Ovary (tissue), 9 donors: Measurements from ENCODE around the gene AUTS2. TPM values are rescaled to one million over a fixed set of nuclear protein-coding genes. Genes with fewer than 3 reads are reported as not detected.
A peak's percentile ranks its signal among the peaks of the same experiment; 100 is the strongest.

Experiments used
- DNase-seq, 5 donors: peaks; one replicate each; pipeline ENCODE4 v3.0.0-alpha.2; 2019 to 2020
- H3K27ac ChIP-seq, 2 donors: fragments of 200-600 bp; one replicate each; pipeline versions ENCODE4 v1.5.1 to v1.8.0; 2019 to 2022
- H3K27me3 ChIP-seq: fragments of 200-600 bp; one replicate; pipeline ENCODE4 v1.8.0; 2022
- H3K36me3 ChIP-seq: fragments of 200-600 bp; sonication (generic); one replicate; pipeline ENCODE4 v1.5.1; 2019
- H3K4me1 ChIP-seq: one replicate; pipeline ENCODE4 v1.8.1; 2013; ENCODE audit warnings: mild to moderate bottlenecking, moderate library complexity; ENCODE audit not compliant: insufficient read depth
- H3K4me3 ChIP-seq: fragments of 200-600 bp; sonication (generic); one replicate; pipeline ENCODE4 v1.5.1; 2017
- H3K9me3 ChIP-seq, 2 donors: fragments of 200-600 bp in 1 of 2; sonication (generic) in 1 of 2; one replicate each; pipeline versions ENCODE4 v1.5.1 to v1.8.1; 2013 to 2019; ENCODE audit warnings: mild to moderate bottlenecking in 1 of 2, moderate library complexity in 1 of 2
- CTCF ChIP-seq, 3 donors: fragments of 450-650 bp in 2 of 3; fragments of 200-600 bp in 1 of 3; IDR thresholded peaks; one replicate each; pipeline versions ENCODE4 v1.5.1 to v1.8.0; 2016 to 2022; ENCODE audit warnings: antibody characterized with exemption in 3 of 3, mild to moderate bottlenecking in 1 of 3
- EP300 ChIP-seq: sonication (generic); formaldehyde crosslinking; IDR thresholded peaks from one replicate; pipeline ENCODE4 v1.6.1; 2017; ENCODE audit warnings: antibody characterized with exemption
- POLR2A ChIP-seq: fragments of 450-650 bp; IDR thresholded peaks from one replicate; pipeline ENCODE4 v1.6.1; 2017; ENCODE audit warnings: antibody characterized with exemption, mild to moderate bottlenecking, moderate library complexity
- WGBS, 3 donors: extraction: QIAGEN DNeasy Blood & Tissue Kit in 1 of 3; methylation state at CpG; one replicate each; pipeline versions ENCODE4 v1.1.5 to v1.1.7; 2013 to 2017; 5-methylcytosine and 5-hydroxymethylcytosine counted together
- intact Hi-C, 4 donors: fragments of 100-400 bp; cut with DNase I; formaldehyde crosslinking; loops; one replicate each; pipeline versions ENCODE4 v1.11.0 to v1.15.1; 2022 to 2023
- polyA plus RNA-seq, 2 donors: library from polyadenylated mRNA; stranded (reverse); fragments of 200-250 nt in 1 of 2; fragments of 350-450 nt in 1 of 2; fragmentation: Illumina TruSeq in 1 of 2; extraction: RNeasy Lipid Tissue Mini Kit (QIAGEN cat#74804) in 1 of 2; gene quantifications; one replicate each; pipeline ENCODE4 v1.2.3, GENCODE V29; 2013 to 2014
- total RNA-seq, 7 donors: library from RNA; depleted of rRNA in 2 of 7; stranded (reverse); fragments of >200 nt in 2 of 7; fragmentation: NEBNext Ultra II Directional in 3 of 7; extraction: Animal tissue kit (Norgen Biotek cat#: 25700) in 3 of 7; gene quantifications; one replicate each; pipeline versions ENCODE4 v1.1.0 to v1.2.4, GENCODE V29; 2016 to 2023
- donor health status: DM: no; HTN: no; CAD: no; lungs with moderate emphysema.
- donor health status: DM: no; HTN: no; CAD: no.
- donor health status: Bipolar disorder and iron deficiency.
- donor health status: DM: yes; HTN: yes; CAD: no.
- donor health status: DM: no; HTN: no; CAD: no.
- donor health status: DM: yes; HTN: yes; CAD: no.

AUTS2 gene
- total and polyA plus RNA-seq, 9 donors: 18.3 to 60.9 (median 44.9) TPM

- Histone ChIP-seq H3K4me3 (no peak overlapping the region), H3K27me3 (no peaks in the 10 kb centered on the region), H3K27ac (no peak overlapping the region), H3K36me3 (no peaks in the 10 kb centered on the region), H3K9me3 (no peaks in the 10 kb centered on the region), H3K4me1 (peaks cover 15% of the 10 kb centered on the region)
- TF ChIP-seq POLR2A (no peak), CTCF (IDR thresholded peaks at IDR 0.05) (no peak), EP300 (no peak)
- WGBS, 3 donors: 60 to 79% (median 73%) methylated on average over 1 of the region's 1 CpG
- DNase-seq: no peak
- intact Hi-C loops: no loop called here
These were observed 266.0 kb downstream of the AUTS2 start for GRCh38 chr7:69864274-69864673.

GRCh38 chr7:69864822-69865221 lies 266.5 kb downstream of the AUTS2 start:
- Histone ChIP-seq H3K27me3 (no peaks in the 10 kb centered on the region), H3K4me1 (peaks cover 15% of the 10 kb centered on the region), H3K9me3 (no peaks in the 10 kb centered on the region), H3K4me3 (no peak overlapping the region), H3K36me3 (no peaks in the 10 kb centered on the region), H3K27ac (no peak overlapping the region)
- no peak for TF ChIP-seq CTCF (IDR thresholded peaks at IDR 0.05)
- no peak for TF ChIP-seq POLR2A
- TF ChIP-seq EP300: no peak
- intact Hi-C loops: no loop called here
- WGBS, 3 donors: 55 to 65% (median 63%) methylated on average over 4 of the region's 4 CpGs
- no peak for DNase-seq

- Histone ChIP-seq H3K4me1 (peaks cover 24% of the 10 kb centered on the region), H3K36me3 (no peaks in the 10 kb centered on the region), H3K27ac (no peak overlapping the region), H3K4me3 (no peak overlapping the region), H3K27me3 (no peaks in the 10 kb centered on the region), H3K9me3 (no peaks in the 10 kb centered on the region)
- DNase-seq: no peak
- intact Hi-C loops: no loop called here
- 94 to 97% (median 94%) methylated on average over 4 of the region's 4 CpGs for WGBS, 3 donors
- no peak for TF ChIP-seq EP300
- no peak for TF ChIP-seq CTCF (IDR thresholded peaks at IDR 0.05)
These were observed 270.6 kb downstream of the AUTS2 start for GRCh38 chr7:69868921-69869320.

GRCh38 chr7:69871213-69871885 lies 273.1 kb downstream of the AUTS2 start:
- no peaks in the 10 kb centered on the region for H3K9me3 ChIP-seq
- no peak overlapping the region for H3K4me3 ChIP-seq
- no peak for DNase-seq
- TF ChIP-seq POLR2A (no peak), CTCF (IDR thresholded peaks at IDR 0.05) (no peak), EP300 (no peak)
- H3K27me3 ChIP-seq: no peaks in the 10 kb centered on the region
- intact Hi-C loops: no loop called here
- peaks cover 14% of the 10 kb centered on the region for H3K4me1 ChIP-seq
- H3K27ac ChIP-seq: peak overlapping the region in 1 of 2 donors; percentile 24
- WGBS, 3 donors: 70 to 79% (median 78%) methylated on average over 7 of the region's 7 CpGs
- no peaks in the 10 kb centered on the region for H3K36me3 ChIP-seq
